Naive thymus-derived CD8-positive, alpha-beta T cell (primary cell): ENCODE results near the gene FBXO27. TPM values are rescaled to one million over a fixed set of nuclear protein-coding genes. Genes with fewer than 3 reads are reported as not detected.

Experiments
- ATAC-seq, 2 donors: fragments of 150-1000 bp; cut with Tn5 transposase in 1 of 2; sonication (Bioruptor Pico), chemical (Tn5 transposase) in 1 of 2; 1 replicate in 1 of 2; 2 replicates in 1 of 2; pipeline ENCODE4 v1.10.0; 2021; ENCODE audit warnings: mild to moderate bottlenecking in 2 of 2, moderate library complexity in 2 of 2
- POLR2A ChIA-PET: fragments of 350-600 bp; sonication (Branson Sonifier 250); formaldehyde crosslinking; loops from one replicate; lab custom pipeline; 2021; ENCODE audit warnings: antibody characterized with exemption; lab: Charles Lee
- DNase-seq, 10 donors: peaks; one replicate each; pipeline versions ENCODE4 v3.0.0 to v3.0.0-alpha.2; 2020 to 2022
- H3K27ac Mint-ChIP-seq, 10 donors: one replicate each; pipeline ENCODE4 v1.8.0; 2020 to 2022; ENCODE audit warnings: mild to moderate bottlenecking in 10 of 10, mixed read lengths in 10 of 10, moderate library complexity in 4 of 10, inconsistent platforms in 1 of 10
- H3K27me3 Mint-ChIP-seq, 5 donors: one replicate each; pipeline ENCODE4 v1.8.0; 2021 to 2022; ENCODE audit warnings: mixed read lengths in 5 of 5
- H3K36me3 Mint-ChIP-seq, 3 donors: one replicate each; pipeline ENCODE4 v1.8.0; 2020 to 2022; ENCODE audit warnings: mixed read lengths in 3 of 3, mild to moderate bottlenecking in 2 of 3, inconsistent platforms in 1 of 3
- H3K4me1 Mint-ChIP-seq, 4 donors: one replicate each; pipeline ENCODE4 v1.8.0; 2021 to 2022; ENCODE audit warnings: mixed read lengths in 4 of 4
- H3K4me3 Mint-ChIP-seq, 10 donors: one replicate each; pipeline ENCODE4 v1.8.0; 2020 to 2022; ENCODE audit warnings: mild to moderate bottlenecking in 10 of 10, mixed read lengths in 10 of 10, moderate library complexity in 6 of 10, inconsistent platforms in 1 of 10
- H3K9me3 Mint-ChIP-seq, 9 donors: one replicate each; pipeline ENCODE4 v1.8.0; 2020 to 2022; ENCODE audit warnings: mixed read lengths in 9 of 9, mild to moderate bottlenecking in 3 of 9, inconsistent platforms in 1 of 9, moderate library complexity in 1 of 9
- polyA plus RNA-seq, 3 donors: library from polyadenylated mRNA; unstranded; fragments of 300-500 nt; fragmentation: Illumina TruSeq; gene quantifications; one replicate each; pipeline ENCODE4 v1.2.3, GENCODE V29; 2021
- total RNA-seq, 8 experiments: library from RNA in 2 of 8; stranded (reverse) in 2 of 8; gene quantifications; one replicate each; pipeline ENCODE4 v1.2.3 and lab custom pipeline; 2021 to 2026

The FBXO27 gene
- total and polyA plus RNA-seq, 5 experiments from 2014 or later: 0.17 TPM; not detected in 4

DNA sequence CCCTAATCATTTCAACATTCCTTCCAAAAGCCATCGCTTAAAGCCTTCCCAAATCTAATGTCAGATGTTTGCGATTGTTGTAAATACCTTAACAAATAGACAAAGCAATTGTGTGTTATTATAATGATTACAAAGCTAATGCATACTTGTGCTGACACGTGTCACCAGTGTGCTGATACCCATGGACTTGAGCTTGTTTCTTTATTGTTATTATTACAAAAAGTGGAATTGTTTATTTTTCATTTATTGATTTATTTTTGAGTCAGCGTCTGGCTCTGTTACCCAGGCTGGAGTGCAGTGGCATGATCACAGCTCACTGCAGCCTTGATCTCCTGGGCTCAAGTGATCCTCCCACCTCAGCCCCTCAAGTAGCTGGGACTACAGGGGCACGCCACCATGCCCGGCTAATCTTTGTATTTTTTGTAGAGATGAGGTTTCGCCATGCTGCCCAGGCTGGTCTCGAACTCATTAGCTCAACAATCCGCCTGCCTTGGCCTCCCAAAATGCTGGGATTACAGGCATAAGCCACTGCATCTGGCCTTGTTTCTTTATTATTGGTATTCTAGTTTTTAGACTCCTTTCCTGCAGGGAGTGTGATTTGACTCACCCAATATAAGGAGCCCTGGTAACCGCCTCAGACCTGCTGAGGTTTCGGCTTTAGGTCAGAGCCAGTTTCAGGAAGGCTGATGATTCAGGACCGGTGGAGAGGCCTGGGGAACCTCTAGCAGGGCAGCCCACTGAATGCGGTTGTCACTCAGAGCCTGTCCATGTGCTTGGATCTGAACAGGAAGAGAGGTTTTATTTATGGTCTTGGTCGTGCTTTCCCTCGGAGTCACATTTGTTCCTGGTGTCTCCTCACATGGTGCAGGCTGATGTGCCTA is 54.7 kb downstream of the FBXO27 start:
- POLR2A ChIA-PET: no interaction called here
- peak overlapping the region in 1 of 10 donors; percentile 9 for H3K27ac Mint-ChIP-seq
- peaks cover 0 to 9% (median 4%) of the 10 kb centered on the region in 9 donors for H3K9me3 Mint-ChIP-seq
- DNase-seq (no peak), ATAC-seq (no peak)
- H3K4me1 Mint-ChIP-seq: peaks cover 7 to 18% (median 12%) of the 10 kb centered on the region in 4 donors
- peaks cover 26 to 48% (median 35%) of the 10 kb centered on the region in 5 donors for H3K27me3 Mint-ChIP-seq
- H3K4me3 Mint-ChIP-seq: no peak overlapping the region
- peaks cover 0 to 10% (median 0%) of the 10 kb centered on the region in 3 donors for H3K36me3 Mint-ChIP-seq

DNA sequence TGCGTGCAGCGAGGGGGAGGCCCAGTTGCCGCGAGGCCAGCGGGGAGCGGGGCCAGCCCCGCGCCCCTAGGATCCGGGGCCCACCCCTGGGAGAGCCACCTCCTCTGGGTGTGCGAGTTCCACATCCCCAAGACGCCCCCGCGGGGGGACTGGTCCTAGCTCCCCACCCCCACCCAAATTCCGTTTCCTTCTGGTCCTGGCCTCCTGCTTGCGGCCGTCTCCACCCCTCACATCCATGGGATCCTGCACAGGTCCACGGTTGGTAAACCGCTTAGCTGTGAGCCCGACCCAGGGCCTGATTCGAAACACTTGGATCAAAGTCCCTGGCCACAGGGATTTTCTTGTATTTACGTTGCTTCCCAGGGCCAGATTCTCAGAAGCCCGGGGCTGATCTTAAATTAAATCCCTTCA is 56.5 kb downstream of the FBXO27 start:
- peaks cover 7 to 18% (median 12%) of the 10 kb centered on the region in 4 donors for H3K4me1 Mint-ChIP-seq
- no peak for DNase-seq
- H3K36me3 Mint-ChIP-seq: peaks cover 0 to 10% (median 0%) of the 10 kb centered on the region in 3 donors
- H3K4me3 Mint-ChIP-seq: peak overlapping the region in 8 of 10 donors; percentile 45 to 84 (median 70)
- H3K9me3 Mint-ChIP-seq: peaks cover 0 to 7% (median 4%) of the 10 kb centered on the region in 9 donors
- POLR2A ChIA-PET: no interaction called here
- no peak for ATAC-seq
- H3K27ac Mint-ChIP-seq: peak overlapping the region in 2 of 10 donors; percentile 32 to 83
- peaks cover 29 to 50% (median 34%) of the 10 kb centered on the region in 5 donors for H3K27me3 Mint-ChIP-seq

DNA sequence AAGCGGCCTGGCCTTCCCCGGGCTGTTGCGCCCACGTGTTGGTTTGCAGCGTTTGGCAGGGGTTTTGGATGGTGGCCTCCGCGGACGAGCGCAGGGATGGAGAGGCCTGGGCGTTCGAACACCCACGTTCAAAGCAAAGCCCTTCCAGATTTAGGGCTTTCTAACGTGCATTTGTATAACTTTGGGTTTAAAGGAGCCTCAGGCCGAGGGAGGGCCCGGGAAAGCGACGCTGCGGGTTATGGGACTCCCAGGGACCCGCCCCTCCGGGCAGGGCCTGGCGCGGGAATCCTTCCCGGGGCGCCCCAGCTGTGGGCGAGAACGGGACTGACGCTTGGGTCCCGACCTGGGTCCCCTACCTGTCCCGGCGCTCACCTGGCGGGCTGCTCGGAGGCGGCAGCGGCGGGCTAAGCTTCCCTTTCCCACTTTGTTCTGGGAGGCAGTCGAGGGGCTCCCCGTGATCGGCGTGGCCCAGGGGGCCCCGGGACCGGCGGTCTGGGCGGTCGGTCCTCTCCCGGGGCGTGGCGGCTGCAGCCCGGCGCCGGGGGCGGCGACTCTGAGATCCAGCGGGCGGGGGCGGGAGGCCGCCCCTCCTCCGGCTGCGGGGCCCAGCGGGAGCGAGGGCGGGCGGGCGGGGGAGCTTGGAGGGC is 57.0 kb downstream of the FBXO27 start, which contains the start of gene FBXO17:
FBXO17 (minus strand) TSS at position 529 of the 647 bp plus-strand sequence. CDS start 25,423 bp downstream, outside the sequence.
- ATAC-seq: no peak
- H3K27ac Mint-ChIP-seq: peak within 1 kb of the TSS in 3 of 10 donors; percentile 32 to 83 (median 56)
- DNase-seq: peak in 1 of 10 donors; percentile 9

DNA sequence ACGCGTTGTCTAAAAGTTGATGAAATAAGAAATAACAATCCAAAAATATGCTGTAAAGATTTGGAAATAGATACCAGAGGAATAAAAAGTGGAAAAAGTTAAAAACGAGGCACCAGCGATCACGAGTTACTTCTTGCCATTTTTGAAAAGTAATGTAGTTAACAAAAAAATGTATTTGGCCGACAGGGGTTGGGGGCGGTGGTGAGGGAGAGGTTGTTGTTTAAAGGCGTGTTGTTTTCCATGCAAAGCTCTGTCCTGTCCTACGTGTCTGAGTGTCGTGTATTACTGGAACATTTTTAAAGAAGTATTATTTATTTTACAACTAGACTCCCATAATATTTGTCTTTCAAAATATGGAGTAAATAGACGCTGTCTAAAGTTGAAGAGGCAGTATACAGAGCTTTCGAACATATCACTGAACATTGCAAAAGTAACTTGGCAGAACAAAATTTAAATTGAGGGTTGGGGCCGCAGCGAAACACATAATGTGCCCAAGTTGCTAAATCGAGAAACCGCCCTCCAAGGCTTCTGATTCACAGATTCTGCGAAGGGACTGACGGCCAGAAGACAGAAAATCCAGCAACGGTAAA is 57.6 kb downstream of the FBXO27 start:
- Mint-ChIP-seq H3K4me3 (peak overlapping the region in 8 of 10 donors; percentile 28 to 71 (median 55)), H3K9me3 (no peaks in the 10 kb centered on the region), H3K4me1 (peaks cover 7 to 18% (median 12%) of the 10 kb centered on the region in 4 donors), H3K27ac (peak overlapping the region in 1 of 10 donors; percentile 56), H3K27me3 (peaks cover 24 to 45% (median 31%) of the 10 kb centered on the region in 5 donors), H3K36me3 (peaks cover 0 to 5% (median 0%) of the 10 kb centered on the region in 3 donors)
- POLR2A ChIA-PET: no interaction called here
- ATAC-seq (no peak), DNase-seq (no peak)

More for the DNA sequence above, 57.0 kb downstream of the FBXO27 start, which contains the start of gene FBXO17:
- Mint-ChIP-seq H3K4me3 (peak within 1 kb of the TSS in 9 of 10 donors; percentile 45 to 84 (median 66)), H3K9me3 (peaks cover 0 to 2% (median 0%) of the 10 kb centered on the region in 9 donors), H3K27me3 (peaks cover 25 to 48% (median 31%) of the 10 kb centered on the region in 5 donors), H3K4me1 (peaks cover 7 to 18% (median 12%) of the 10 kb centered on the region in 4 donors), H3K36me3 (peaks cover 0 to 5% (median 0%) of the 10 kb centered on the region in 3 donors)
- POLR2A ChIA-PET: no interaction called here

Other genes with a start within 250 kb of the FBXO27 start
- gene LGALS7B, start 243.3 kb downstream of the FBXO27 start, total RNA-seq: not detected
- not detected for gene LGALS7B, start 243.3 kb downstream of the FBXO27 start, polyA plus RNA-seq
- 10 to 100 TPM in 1 of 2 experiments, 1 to 10 TPM in 1; 9.6 to 10.7 TPM for gene LGALS4, start 219.6 kb downstream of the FBXO27 start, total RNA-seq
- under 1 TPM in 1 of 3 donors, not detected in 2; 0.27 TPM for gene LGALS4, start 219.6 kb downstream of the FBXO27 start, polyA plus RNA-seq
- gene ECH1, start 200.8 kb downstream of the FBXO27 start, total RNA-seq: 100 to 1,000 TPM; 118 to 138 TPM
- 100 to 1,000 TPM; 218 to 291 (median 238) TPM for gene ECH1, start 200.8 kb downstream of the FBXO27 start, polyA plus RNA-seq
- gene HNRNPL, start 182.6 kb downstream of the FBXO27 start, total RNA-seq: 100 to 1,000 TPM; 390 to 406 TPM
- gene HNRNPL, start 182.6 kb downstream of the FBXO27 start, polyA plus RNA-seq: 10 to 100 TPM; 70.6 to 77.6 (median 71.4) TPM
- 10 to 100 TPM; 52.9 to 55.0 TPM for gene RINL, start 154.3 kb downstream of the FBXO27 start, total RNA-seq
- gene RINL, start 154.3 kb downstream of the FBXO27 start, polyA plus RNA-seq: 10 to 100 TPM; 29.9 to 64.7 (median 40.5) TPM
- gene SIRT2, start 132.9 kb downstream of the FBXO27 start, total RNA-seq: 10 to 100 TPM; 46.0 to 50.7 TPM
- 10 to 100 TPM; 28.2 to 48.0 (median 33.5) TPM for gene SIRT2, start 132.9 kb downstream of the FBXO27 start, polyA plus RNA-seq
- 10 to 100 TPM; 23.6 to 25.2 TPM for gene NFKBIB, start 132.6 kb downstream of the FBXO27 start, total RNA-seq
- gene NFKBIB, start 132.6 kb downstream of the FBXO27 start, polyA plus RNA-seq: 10 to 100 TPM in 1 of 3 donors, 1 to 10 TPM in 2; 7.9 to 12.9 (median 9.5) TPM
- gene CCER2, start 120.4 kb downstream of the FBXO27 start, total RNA-seq: 1 to 10 TPM; 1.6 to 2.7 TPM
- gene CCER2, start 120.4 kb downstream of the FBXO27 start, polyA plus RNA-seq: not detected
- gene SARS2, start 101.8 kb downstream of the FBXO27 start, total RNA-seq: 10 to 100 TPM; 31.5 to 31.8 TPM
- 10 to 100 TPM in 2 of 3 donors, 1 to 10 TPM in 1; 8.8 to 14.9 (median 14.3) TPM for gene SARS2, start 101.8 kb downstream of the FBXO27 start, polyA plus RNA-seq
- gene MRPS12, start 101.6 kb downstream of the FBXO27 start, total RNA-seq: 10 to 100 TPM; 25.6 to 28.4 TPM
- 10 to 100 TPM; 71.7 to 87.7 (median 85.1) TPM for gene MRPS12, start 101.6 kb downstream of the FBXO27 start, polyA plus RNA-seq
- gene FBXO17, start 56.8 kb downstream of the FBXO27 start, total RNA-seq: not detected
- gene FBXO17, start 56.8 kb downstream of the FBXO27 start, polyA plus RNA-seq: not detected
- gene ACP7, start 51.8 kb upstream of the FBXO27 start, total RNA-seq: not detected
- gene ACP7, start 51.8 kb upstream of the FBXO27 start, polyA plus RNA-seq: not detected
- 10 to 100 TPM; 14.8 to 16.8 TPM for gene PAK4, start 93.2 kb upstream of the FBXO27 start, total RNA-seq
- 1 to 10 TPM; 1.3 to 1.4 (median 1.3) TPM for gene PAK4, start 93.2 kb upstream of the FBXO27 start, polyA plus RNA-seq
- gene NCCRP1, start 164.4 kb upstream of the FBXO27 start, total RNA-seq: not detected
- gene NCCRP1, start 164.4 kb upstream of the FBXO27 start, polyA plus RNA-seq: not detected
- gene SYCN, start 171.7 kb upstream of the FBXO27 start, total RNA-seq: not detected
- not detected for gene SYCN, start 171.7 kb upstream of the FBXO27 start, polyA plus RNA-seq
- gene IFNL3, start 212.5 kb upstream of the FBXO27 start, total RNA-seq: not detected
- not detected for gene IFNL3, start 212.5 kb upstream of the FBXO27 start, polyA plus RNA-seq
- not detected for gene IFNL4, start 216.3 kb upstream of the FBXO27 start, total RNA-seq
- gene IFNL4, start 216.3 kb upstream of the FBXO27 start, polyA plus RNA-seq: under 1 TPM in 2 of 3 donors, not detected in 1; 0.11 to 0.17 TPM
- gene IFNL2, start 235.8 kb upstream of the FBXO27 start, total RNA-seq: not detected
- gene IFNL2, start 235.8 kb upstream of the FBXO27 start, polyA plus RNA-seq: not detected